Stimulated activated naive CD4-positive, alpha-beta T cell treated with Interleukin-2 at 50 U/mL for 16 hours (primary cell): ENCODE results near the gene PCDHB9.
"Not testable (repeated sequence)": the region's sequence is repeated elsewhere in the genome, so short reads cannot be mapped to it uniquely, and the experiment has no call there.

Experiments used
- DNase-seq: peaks from one replicate; lab custom pipeline; 2025; lab: John Stamatoyannopoulos, UW

Gene PCDHB9

DNA sequence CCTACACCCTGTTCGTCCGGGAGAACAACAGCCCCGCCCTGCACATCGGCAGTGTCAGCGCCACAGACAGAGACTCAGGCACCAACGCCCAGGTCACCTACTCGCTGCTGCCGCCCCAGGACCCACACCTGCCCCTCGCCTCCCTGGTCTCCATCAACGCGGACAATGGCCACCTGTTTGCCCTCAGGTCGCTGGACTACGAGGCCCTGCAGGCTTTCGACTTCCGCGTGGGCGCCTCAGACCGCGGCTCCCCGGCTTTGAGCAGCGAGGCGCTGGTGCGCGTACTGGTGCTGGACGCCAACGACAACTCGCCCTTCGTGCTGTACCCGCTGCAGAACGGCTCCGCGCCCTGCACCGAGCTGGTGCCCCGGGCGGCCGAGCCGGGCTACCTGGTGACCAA lies 1.7 kb downstream of the PCDHB9 start:
- DNase-seq, result not testable (repeated sequence)

- DNase-seq, result not testable (repeated sequence)
Measured at GRCh38 chr5:141189131-141189530, 2.2 kb downstream of the PCDHB9 start.

DNA sequence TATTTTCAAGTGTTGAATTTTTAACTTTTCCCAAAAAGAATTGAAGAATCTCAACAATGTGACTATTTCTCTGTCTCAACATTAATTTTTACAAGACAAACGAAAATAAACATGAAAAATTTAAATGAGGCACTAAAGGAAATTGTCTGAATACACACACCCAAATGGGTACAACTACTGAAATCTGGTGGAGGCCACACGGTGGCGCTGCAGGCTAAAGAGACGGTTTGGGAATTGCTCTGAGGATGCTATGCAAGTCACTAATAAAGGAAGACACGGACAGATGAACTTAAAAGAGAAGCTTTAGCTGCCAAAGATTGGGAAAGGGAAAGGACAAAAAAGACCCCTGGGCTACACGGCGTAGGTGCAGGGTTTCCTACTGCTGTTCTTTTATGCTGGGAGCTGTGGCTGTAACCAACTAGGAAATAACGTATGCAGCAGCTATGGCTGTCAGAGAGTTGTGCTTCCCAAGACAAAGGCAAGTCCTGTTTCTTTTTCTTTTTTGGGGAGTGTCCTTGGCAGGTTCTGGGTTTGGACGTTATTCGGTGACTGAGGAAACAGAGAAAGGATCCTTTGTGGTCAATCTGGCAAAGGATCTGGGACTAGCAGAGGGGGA lies 5.3 kb downstream of the PCDHB9 start, which contains the start of gene PCDHB10:
Gene PCDHB10 (plus strand): TSS at position 244 of the 616 bp plus-strand sequence. CDS start 200 bp downstream, at position 444.
- no peak for DNase-seq

DNA sequence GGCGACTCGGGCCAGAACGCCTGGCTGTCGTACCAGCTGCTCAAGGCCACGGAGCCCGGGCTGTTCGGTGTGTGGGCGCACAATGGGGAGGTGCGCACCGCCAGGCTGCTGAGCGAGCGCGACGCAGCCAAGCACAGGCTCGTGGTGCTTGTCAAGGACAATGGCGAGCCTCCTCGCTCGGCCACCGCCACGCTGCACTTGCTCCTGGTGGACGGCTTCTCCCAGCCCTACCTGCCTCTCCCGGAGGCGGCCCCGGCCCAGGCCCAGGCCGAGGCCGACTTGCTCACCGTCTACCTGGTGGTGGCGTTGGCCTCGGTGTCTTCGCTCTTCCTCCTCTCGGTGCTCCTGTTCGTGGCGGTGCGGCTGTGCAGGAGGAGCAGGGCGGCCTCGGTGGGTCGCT lies 7.4 kb downstream of the PCDHB9 start:
- DNase-seq, result not testable (repeated sequence)

- DNase-seq, result no peak
Measured at GRCh38 chr5:141196363-141196762, 9.4 kb downstream of the PCDHB9 start.

GRCh38 chr5:141199359-141200235 lies 12.6 kb downstream of the PCDHB9 start, which contains the start of gene PCDHB11:
Gene PCDHB11 (plus strand): TSS chr5:141199627. CDS start chr5:141199775, 148 bp downstream.
- DNase-seq, result no peak

- not testable (repeated sequence) for DNase-seq
Measured at GRCh38 chr5:141201126-141201525, 14.2 kb downstream of the PCDHB9 start.

- DNase-seq, result not testable (repeated sequence)
Measured at GRCh38 chr5:141201646-141202045, 14.7 kb downstream of the PCDHB9 start.

GRCh38 chr5:141208478-141208877 lies 21.5 kb downstream of the PCDHB9 start, which contains the start of gene PCDHB12:
Gene PCDHB12 (plus strand): TSS chr5:141208719. CDS start chr5:141208908, 189 bp downstream.
- no peak for DNase-seq

DNA sequence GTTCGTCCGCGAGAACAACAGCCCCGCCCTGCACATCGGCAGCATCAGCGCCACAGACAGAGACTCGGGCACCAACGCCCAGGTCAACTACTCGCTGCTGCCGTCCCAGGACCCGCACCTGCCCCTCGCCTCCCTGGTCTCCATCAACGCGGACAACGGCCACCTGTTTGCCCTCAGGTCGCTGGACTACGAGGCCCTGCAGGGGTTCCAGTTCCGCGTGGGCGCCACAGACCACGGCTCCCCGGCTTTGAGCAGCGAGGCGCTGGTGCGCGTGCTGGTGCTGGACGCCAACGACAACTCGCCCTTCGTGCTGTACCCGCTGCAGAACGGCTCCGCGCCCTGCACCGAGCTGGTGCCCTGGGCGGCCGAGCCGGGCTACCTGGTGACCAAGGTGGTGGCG lies 23.3 kb downstream of the PCDHB9 start:
- not testable (repeated sequence) for DNase-seq

GRCh38 chr5:141210849-141211248 lies 23.9 kb downstream of the PCDHB9 start:
- DNase-seq, result not testable (repeated sequence)

DNA sequence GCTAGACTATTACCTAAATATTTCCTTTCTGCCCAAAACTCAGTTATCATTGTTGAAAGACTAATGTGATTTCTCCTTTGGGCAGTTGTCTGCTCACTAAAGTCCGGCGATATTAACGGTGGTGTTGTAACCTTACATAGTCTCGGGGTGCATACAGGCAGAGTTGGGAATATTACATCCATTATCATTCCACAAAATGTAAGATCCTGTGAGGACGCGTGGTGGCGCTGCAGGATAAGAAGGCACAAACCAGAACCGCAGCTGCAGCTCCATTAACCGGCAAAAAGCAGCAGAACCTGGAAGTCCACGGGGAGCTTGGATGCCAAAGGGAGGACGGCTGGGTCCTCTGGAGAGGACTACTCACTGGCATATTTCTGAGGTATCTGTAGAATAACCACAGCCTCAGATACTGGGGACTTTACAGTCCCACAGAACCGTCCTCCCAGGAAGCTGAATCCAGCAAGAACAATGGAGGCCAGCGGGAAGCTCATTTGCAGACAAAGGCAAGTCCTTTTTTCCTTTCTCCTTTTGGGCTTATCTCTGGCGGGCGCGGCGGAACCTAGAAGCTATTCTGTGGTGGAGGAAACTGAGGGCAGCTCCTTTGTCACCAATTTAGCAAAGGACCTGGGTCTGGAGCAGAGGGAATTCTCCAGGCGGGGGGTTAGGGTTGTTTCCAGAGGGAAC lies 26.8 kb downstream of the PCDHB9 start, which contains the start of gene PCDHB13:
Gene PCDHB13 (plus strand): TSS at position 264 of the 684 bp plus-strand sequence. CDS start 205 bp downstream, at position 469.
- DNase-seq, result not testable (repeated sequence)

DNA sequence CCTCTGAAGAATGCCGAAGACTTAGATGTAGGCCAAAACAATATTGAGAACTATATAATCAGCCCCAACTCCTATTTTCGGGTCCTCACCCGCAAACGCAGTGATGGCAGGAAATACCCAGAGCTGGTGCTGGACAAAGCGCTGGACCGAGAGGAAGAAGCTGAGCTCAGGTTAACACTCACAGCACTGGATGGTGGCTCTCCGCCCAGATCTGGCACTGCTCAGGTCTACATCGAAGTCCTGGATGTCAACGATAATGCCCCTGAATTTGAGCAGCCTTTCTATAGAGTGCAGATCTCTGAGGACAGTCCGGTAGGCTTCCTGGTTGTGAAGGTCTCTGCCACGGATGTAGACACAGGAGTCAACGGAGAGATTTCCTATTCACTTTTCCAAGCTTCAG lies 27.6 kb downstream of the PCDHB9 start:
- DNase-seq, result not testable (repeated sequence)

- not testable (repeated sequence) for DNase-seq
Measured at GRCh38 chr5:141215504-141215903, 28.5 kb downstream of the PCDHB9 start.

DNA sequence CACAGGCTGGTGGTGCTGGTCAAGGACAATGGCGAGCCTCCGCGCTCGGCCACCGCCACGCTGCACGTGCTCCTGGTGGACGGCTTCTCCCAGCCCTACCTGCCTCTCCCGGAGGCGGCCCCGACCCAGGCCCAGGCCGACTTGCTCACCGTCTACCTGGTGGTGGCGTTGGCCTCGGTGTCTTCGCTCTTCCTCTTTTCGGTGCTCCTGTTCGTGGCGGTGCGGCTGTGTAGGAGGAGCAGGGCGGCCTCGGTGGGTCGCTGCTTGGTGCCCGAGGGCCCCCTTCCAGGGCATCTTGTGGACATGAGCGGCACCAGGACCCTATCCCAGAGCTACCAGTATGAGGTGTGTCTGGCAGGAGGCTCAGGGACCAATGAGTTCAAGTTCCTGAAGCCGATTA lies 29.1 kb downstream of the PCDHB9 start:
- DNase-seq, result not testable (repeated sequence)

DNA sequence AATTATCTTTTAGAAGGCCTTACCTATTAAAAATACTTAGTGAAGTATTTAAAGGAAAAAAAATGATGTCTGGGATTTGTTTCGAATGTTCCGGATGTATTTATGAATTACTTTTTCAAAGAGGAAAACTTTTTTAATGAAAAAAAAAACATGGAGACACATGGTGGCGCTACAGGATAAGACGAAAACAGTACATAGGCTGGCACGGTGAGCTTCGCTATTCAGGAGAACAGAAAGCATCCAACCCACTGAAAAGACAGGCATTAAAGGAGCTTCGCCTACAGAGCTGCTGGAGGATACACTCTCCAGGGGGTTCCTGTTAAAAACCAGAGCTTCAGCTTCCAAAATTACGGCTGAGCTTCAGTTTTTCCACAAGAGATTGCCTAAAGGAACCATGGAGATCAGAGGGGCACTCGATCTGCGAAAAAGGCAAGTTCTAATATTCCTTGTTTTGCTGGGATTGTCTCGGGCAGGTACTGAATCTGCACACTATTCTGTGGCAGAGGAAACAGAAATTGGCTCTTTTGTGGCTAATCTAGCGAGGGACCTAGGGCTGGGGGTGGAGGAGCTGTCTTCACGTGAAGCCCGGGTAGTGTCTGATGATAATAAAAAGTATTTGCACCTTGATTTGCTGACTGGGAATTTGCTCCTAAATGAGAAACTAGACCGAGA lies 36.3 kb downstream of the PCDHB9 start, which contains the start of gene PCDHB14:
Gene PCDHB14 (plus strand): TSS at position 232 of the 672 bp plus-strand sequence. CDS start 163 bp downstream, at position 395.
- no peak for DNase-seq

DNA sequence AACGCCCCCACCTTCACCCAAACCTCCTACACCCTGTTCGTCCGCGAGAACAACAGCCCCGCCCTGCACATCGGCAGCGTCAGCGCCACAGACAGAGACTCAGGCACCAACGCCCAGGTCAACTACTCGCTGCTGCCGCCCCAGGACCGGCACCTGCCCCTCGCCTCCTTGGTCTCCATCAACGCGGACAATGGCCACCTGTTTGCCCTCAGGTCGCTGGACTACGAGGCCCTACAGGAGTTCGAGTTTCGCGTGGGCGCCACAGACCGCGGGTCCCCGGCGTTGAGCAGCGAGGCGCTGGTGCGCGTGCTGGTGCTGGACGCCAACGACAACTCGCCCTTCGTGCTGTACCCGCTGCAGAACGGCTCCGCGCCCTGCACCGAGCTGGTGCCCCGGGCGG lies 37.9 kb downstream of the PCDHB9 start:
- not testable (repeated sequence) for DNase-seq

GRCh38 chr5:141225421-141225820 lies 38.5 kb downstream of the PCDHB9 start:
- not testable (repeated sequence) for DNase-seq

GRCh38 chr5:141234109-141234667 lies 47.2 kb downstream of the PCDHB9 start:
- no peak for DNase-seq

DNA sequence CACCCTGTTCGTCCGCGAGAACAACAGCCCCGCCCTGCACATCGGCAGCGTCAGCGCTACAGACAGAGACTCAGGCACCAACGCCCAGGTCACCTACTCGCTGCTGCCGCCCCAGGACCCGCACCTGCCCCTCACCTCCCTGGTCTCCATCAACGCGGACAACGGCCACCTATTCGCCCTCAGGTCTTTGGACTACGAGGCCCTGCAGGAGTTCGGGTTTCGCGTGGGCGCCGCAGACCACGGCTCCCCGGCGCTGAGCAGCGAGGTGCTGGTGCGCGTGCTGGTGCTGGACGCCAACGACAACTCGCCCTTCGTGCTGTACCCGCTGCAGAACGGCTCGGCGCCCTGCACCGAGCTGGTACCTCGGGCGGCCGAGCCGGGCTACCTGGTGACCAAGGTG lies 49.0 kb downstream of the PCDHB9 start:
- DNase-seq, result not testable (repeated sequence)
